ENCODE data around the gene FAM222B.
"Not testable (repeated sequence)": the region's sequence is repeated elsewhere in the genome, so short reads cannot be mapped to it uniquely, and the experiment has no call there.

FAM222B gene

DNA sequence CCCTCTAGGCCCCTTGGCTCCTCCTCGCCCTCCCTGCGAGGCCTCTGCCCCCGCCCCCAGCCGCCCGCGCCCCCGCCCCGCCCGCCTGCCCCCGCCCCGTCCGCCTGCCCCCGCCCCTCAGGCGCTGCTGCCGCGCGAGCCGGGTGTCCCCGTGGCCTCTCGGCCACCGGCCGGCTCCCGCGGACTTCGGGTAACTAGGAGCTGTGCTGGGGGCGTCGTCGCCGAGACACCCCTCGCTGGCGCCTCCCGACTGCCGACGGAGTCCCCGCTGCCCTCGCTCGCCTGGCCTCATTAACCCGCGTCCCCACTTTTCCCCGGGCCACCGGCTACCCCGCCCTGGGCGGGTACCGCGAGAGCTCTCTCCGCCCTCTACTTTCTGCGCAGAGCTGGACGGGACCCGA is 116.4 kb downstream of the FAM222B start, which contains the start of gene TLCD1:
Gene TLCD1, minus strand, starts transcription at position 8 of the 401 bp plus-strand sequence. CDS start 136 bp downstream, outside the sequence.
- Histone ChIP-seq H3K36me3 (ENCODE audit: insufficient read depth, low read length) (peaks cover 21% of the 10 kb centered on the region), H3K27ac (ENCODE audit: low read depth, low read length) (peak within 1 kb of the TSS; percentile 92), H3K79me2 (ENCODE audit: control insufficient read depth, insufficient read depth, low read length, unreplicated experiment) (peaks cover 22% of the 10 kb centered on the region), H2AFZ (ENCODE audit: low read length, unreplicated experiment) (peak within 1 kb of the TSS; percentile 48), H3K4me1 (ENCODE audit: control insufficient read depth, insufficient read depth, low read length, unreplicated experiment) (peaks cover 23% of the 10 kb centered on the region), H3K27me3 (ENCODE audit: insufficient read depth, low read length) (no peaks in the 10 kb centered on the region), H3K4me3 (ENCODE audit: low read depth, low read length) (peak within 1 kb of the TSS; percentile 89)

DNA sequence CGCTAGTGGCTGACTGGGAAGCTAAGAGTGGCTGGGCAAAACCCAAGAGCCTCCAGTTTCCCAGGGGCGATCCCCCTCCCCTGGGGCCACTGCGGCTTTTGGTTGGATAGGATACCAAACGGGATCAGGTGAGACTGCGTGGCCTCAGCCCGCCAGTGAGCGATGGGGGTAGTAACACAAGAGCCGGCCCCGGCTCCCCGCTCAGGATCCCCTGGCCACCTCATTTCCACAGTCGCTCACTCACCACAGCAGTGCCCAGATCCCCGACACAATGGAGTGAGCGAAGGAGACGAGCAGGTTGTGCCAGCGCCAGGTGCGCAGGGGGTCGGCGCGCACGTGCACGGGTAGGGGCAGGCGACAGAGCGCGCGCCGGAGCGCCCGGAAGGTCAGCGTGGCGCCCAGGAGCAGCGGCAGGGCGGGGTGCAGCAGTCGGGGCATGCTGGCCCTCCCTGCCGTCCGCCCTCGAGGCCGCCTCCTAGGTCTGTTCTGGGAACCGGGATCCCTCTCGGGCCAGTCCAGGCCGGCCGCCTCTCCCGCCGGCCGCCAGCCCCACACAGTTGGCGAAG is 116.8 kb downstream of the FAM222B start:
- H3K79me2 ChIP-seq (ENCODE audit: control insufficient read depth, insufficient read depth, low read length, unreplicated experiment): peaks cover 27% of the 10 kb centered on the region
- peak overlapping the region; percentile 69 for H3K27ac ChIP-seq (ENCODE audit: low read depth, low read length)
- H3K4me1 ChIP-seq (ENCODE audit: control insufficient read depth, insufficient read depth, low read length, unreplicated experiment): peaks cover 23% of the 10 kb centered on the region
- peak overlapping the region; percentile 48 for H2AFZ ChIP-seq (ENCODE audit: low read length, unreplicated experiment)
- no peaks in the 10 kb centered on the region for H3K27me3 ChIP-seq (ENCODE audit: insufficient read depth, low read length)
- H3K4me3 ChIP-seq (ENCODE audit: low read depth, low read length): peak overlapping the region; percentile 85
- peaks cover 26% of the 10 kb centered on the region for H3K36me3 ChIP-seq (ENCODE audit: insufficient read depth, low read length)

- Histone ChIP-seq H3K4me1 (ENCODE audit: control insufficient read depth, insufficient read depth, low read length, unreplicated experiment) (peaks cover 23% of the 10 kb centered on the region), H3K27me3 (ENCODE audit: insufficient read depth, low read length) (no peaks in the 10 kb centered on the region), H2AFZ (ENCODE audit: low read length, unreplicated experiment) (no peak overlapping the region), H3K4me3 (ENCODE audit: low read depth, low read length) (peak overlapping the region; percentile 85), H3K79me2 (ENCODE audit: control insufficient read depth, insufficient read depth, low read length, unreplicated experiment) (peaks cover 32% of the 10 kb centered on the region), H3K36me3 (ENCODE audit: insufficient read depth, low read length) (peaks cover 27% of the 10 kb centered on the region), H3K27ac (ENCODE audit: low read depth, low read length) (peak overlapping the region; percentile 69)
Observed at GRCh38 chr17:28725166-28725659, 117.4 kb downstream of the FAM222B start.

DNA sequence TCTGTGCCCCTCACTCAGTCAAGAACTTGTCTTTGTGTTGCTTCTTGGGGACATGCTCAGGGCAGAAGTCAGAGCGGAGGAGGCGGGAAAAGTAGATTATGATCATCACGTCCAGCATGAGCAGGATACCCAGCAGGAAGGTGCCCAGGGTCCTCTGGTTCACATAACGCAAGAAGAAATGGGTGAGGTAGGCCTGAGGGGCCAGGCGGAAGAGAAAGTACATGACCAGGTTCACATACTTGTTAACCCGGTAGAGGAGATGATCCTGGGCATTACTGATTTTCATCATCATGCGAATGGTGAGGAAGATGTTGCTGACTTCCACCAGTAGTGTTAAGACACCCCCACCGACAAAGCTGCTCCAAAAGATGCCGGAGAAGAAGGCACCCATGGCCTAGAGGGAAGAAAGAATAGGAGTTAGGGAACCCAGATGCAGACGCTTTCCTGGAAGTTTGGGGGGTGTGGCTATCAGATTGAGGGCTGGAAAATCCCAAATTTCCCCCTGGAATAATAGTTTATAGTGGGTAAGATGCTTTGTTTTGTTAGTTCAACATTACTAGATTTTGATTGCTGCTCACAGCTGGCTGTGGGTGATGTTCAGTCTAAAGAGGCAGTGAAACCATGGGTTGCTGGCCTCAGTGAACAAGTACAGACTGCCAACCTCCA is 118.0 kb downstream of the FAM222B start:
- Histone ChIP-seq H3K36me3 (ENCODE audit: insufficient read depth, low read length) (peaks cover 27% of the 10 kb centered on the region), H3K27me3 (ENCODE audit: insufficient read depth, low read length) (no peaks in the 10 kb centered on the region), H2AFZ (ENCODE audit: low read length, unreplicated experiment) (no peak overlapping the region), H3K79me2 (ENCODE audit: control insufficient read depth, insufficient read depth, low read length, unreplicated experiment) (peaks cover 36% of the 10 kb centered on the region), H3K4me3 (ENCODE audit: low read depth, low read length) (peak overlapping the region; percentile 85), H3K4me1 (ENCODE audit: control insufficient read depth, insufficient read depth, low read length, unreplicated experiment) (peaks cover 23% of the 10 kb centered on the region), H3K27ac (ENCODE audit: low read depth, low read length) (peak overlapping the region; percentile 69)

DNA sequence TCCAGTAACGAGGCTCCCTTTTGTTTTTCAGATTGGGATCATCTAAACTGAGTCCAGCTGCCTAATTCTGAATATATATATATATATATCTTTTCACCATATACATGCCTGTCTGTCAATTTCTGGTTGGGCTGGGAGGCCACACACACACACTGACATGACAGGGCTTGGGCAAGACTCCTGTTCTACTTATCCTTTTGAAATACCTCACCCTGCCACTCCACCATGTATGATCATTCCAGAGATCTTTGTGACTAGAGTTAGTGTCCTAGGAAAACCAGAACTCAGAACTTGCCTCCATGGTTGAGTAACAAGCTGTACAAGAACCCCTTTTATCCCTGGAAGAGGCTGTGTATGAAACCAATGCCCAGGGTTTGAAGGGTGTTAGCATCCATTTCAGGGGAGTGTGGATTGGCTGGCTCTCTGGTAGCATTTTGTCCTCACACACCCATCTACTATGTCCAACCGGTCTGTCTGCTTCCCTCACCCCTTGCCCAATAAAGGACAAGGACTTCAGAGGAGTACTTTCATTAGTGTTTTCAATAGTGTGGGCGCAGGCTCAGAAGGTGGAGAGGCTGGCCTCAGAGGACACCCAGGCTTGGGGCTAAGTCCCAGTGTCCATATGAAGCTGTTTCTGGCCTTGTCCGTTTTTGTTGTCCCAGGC is 118.6 kb downstream of the FAM222B start:
- not testable (repeated sequence) for H2AFZ ChIP-seq (ENCODE audit: low read length, unreplicated experiment); H3K27me3 ChIP-seq (ENCODE audit: insufficient read depth, low read length)
- H3K4me1 ChIP-seq (ENCODE audit: control insufficient read depth, insufficient read depth, low read length, unreplicated experiment): peaks cover 23% of the 10 kb centered on the region
- peaks cover 27% of the 10 kb centered on the region for H3K36me3 ChIP-seq (ENCODE audit: insufficient read depth, low read length)
- H3K4me3 ChIP-seq (ENCODE audit: low read depth, low read length): 0 out of 2 replicates have a peak overlapping the region, but pooled peaks have one; percentile 85
- peaks cover 36% of the 10 kb centered on the region for H3K79me2 ChIP-seq (ENCODE audit: control insufficient read depth, insufficient read depth, low read length, unreplicated experiment)
- H3K27ac ChIP-seq (ENCODE audit: low read depth, low read length): peak overlapping the region; percentile 69

GRCh38 chr17:28723159-28723835 is 119.3 kb downstream of the FAM222B start:
- peak overlapping the region; percentile 46 for H3K27ac ChIP-seq (ENCODE audit: low read depth, low read length)
- peak overlapping the region; percentile 95 for H3K4me3 ChIP-seq (ENCODE audit: low read depth, low read length)

DNA sequence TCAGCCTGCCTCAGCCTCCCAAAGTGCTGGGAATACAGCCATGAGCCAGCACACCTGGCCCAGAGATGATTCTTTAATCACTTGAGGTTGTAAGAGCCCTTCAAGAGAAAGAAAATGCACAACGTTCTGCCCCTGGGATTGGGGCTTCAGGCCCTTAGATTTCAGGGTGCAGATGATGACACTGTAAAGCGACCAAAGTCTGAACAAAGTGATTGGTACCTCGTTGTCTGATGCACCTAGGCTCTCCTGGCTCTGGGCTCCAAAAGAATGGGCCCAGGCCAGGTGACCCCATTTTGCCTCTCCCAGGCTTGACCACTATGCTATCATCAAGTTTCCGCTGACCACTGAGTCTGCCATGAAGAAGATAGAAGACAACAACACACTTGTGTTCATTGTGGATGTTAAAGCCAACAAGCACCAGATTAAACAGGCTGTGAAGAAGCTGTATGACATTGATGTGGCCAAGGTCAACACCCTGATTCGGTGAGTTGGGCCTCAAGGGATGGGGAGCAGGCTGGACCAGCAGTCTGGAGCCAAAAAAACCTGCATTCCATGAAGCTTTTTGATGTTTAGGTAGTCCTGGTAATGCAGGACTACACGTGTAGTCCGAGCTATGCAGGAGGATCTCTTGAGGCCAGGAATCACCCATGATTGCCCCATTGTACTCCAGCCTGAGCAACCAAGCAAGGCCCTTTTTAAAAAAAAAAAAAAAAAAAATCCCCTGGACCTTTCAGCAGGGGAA is 120.0 kb downstream of the FAM222B start:
- H3K27ac ChIP-seq (ENCODE audit: low read depth, low read length): peak overlapping the region; percentile 46
- no peaks in the 10 kb centered on the region for H3K27me3 ChIP-seq (ENCODE audit: insufficient read depth, low read length)
- H3K79me2 ChIP-seq (ENCODE audit: control insufficient read depth, insufficient read depth, low read length, unreplicated experiment): peaks cover 36% of the 10 kb centered on the region
- peak overlapping the region; percentile 95 for H3K4me3 ChIP-seq (ENCODE audit: low read depth, low read length)
- H3K4me1 ChIP-seq (ENCODE audit: control insufficient read depth, insufficient read depth, low read length, unreplicated experiment): peaks cover 30% of the 10 kb centered on the region
- H3K36me3 ChIP-seq (ENCODE audit: insufficient read depth, low read length): peaks cover 27% of the 10 kb centered on the region
- H2AFZ ChIP-seq (ENCODE audit: low read length, unreplicated experiment): no peak overlapping the region

More at GRCh38 chr17:28723159-28723835, 119.3 kb downstream of the FAM222B start:
- Histone ChIP-seq H2AFZ (ENCODE audit: low read length, unreplicated experiment) (no peak overlapping the region), H3K79me2 (ENCODE audit: control insufficient read depth, insufficient read depth, low read length, unreplicated experiment) (peaks cover 36% of the 10 kb centered on the region), H3K27me3 (ENCODE audit: insufficient read depth, low read length) (no peaks in the 10 kb centered on the region), H3K36me3 (ENCODE audit: insufficient read depth, low read length) (peaks cover 27% of the 10 kb centered on the region), H3K4me1 (ENCODE audit: control insufficient read depth, insufficient read depth, low read length, unreplicated experiment) (peaks cover 28% of the 10 kb centered on the region)

DNA sequence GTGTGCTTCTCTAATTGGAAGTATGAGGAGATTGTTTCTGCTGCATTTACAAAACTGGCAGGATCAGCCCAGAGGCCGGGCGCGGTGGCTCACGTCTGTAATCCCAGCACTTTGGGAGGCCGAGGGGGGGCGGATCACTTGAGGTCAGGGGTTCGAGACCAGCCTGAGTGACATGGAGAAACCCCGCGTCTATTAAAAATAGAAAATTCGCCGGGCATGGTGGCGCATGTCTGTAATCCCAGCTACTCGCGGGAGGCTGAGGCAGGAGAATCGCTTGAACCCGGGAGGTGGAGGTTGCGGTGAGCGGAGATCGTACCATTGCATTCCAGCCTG is 121.6 kb downstream of the FAM222B start:
- peaks cover 52% of the 10 kb centered on the region for H3K79me2 ChIP-seq (ENCODE audit: control insufficient read depth, insufficient read depth, low read length, unreplicated experiment)
- peaks cover 35% of the 10 kb centered on the region for H3K4me1 ChIP-seq (ENCODE audit: control insufficient read depth, insufficient read depth, low read length, unreplicated experiment)
- H3K27me3 ChIP-seq (ENCODE audit: insufficient read depth, low read length); H2AFZ ChIP-seq (ENCODE audit: low read length, unreplicated experiment): not testable (repeated sequence)
- H3K36me3 ChIP-seq (ENCODE audit: insufficient read depth, low read length): peaks cover 27% of the 10 kb centered on the region
- H3K27ac ChIP-seq (ENCODE audit: low read depth, low read length): peak overlapping the region; percentile 75
- peak overlapping the region; percentile 95 for H3K4me3 ChIP-seq (ENCODE audit: low read depth, low read length)

GRCh38 chr17:28720247-28720996 is 122.2 kb downstream of the FAM222B start:
- Histone ChIP-seq H3K27ac (ENCODE audit: low read depth, low read length) (peak overlapping the region; percentile 75), H2AFZ (ENCODE audit: low read length, unreplicated experiment) (no peak overlapping the region), H3K79me2 (ENCODE audit: control insufficient read depth, insufficient read depth, low read length, unreplicated experiment) (peaks cover 57% of the 10 kb centered on the region), H3K4me1 (ENCODE audit: control insufficient read depth, insufficient read depth, low read length, unreplicated experiment) (peaks cover 40% of the 10 kb centered on the region), H3K36me3 (ENCODE audit: insufficient read depth, low read length) (peaks cover 28% of the 10 kb centered on the region), H3K27me3 (ENCODE audit: insufficient read depth, low read length) (no peaks in the 10 kb centered on the region), H3K4me3 (ENCODE audit: low read depth, low read length) (peak overlapping the region; percentile 95)
